ENCODE results near the gene FCSK. TPM values are rescaled to one million over a fixed set of nuclear protein-coding genes. Genes with fewer than 3 reads are reported as not detected.

The FCSK gene
- total RNA-seq, 2 donors from 2014 or later: 15.0 to 28.3 TPM

GRCh38 chr16:70494202-70494770, 39.9 kb downstream of the FCSK start:
- ATAC-seq: no peak
- Histone ChIP-seq H3K27ac (no peak overlapping the region), H3K36me3 (replicated peaks in 1 of 2; ENCODE audit: insufficient read depth in 1 of 2, low read depth in 2 of 2) (peaks cover 0 to 30% of the 10 kb centered on the region in 2 donors), H3K4me1 (no peaks in the 10 kb centered on the region), H3K9me3 (no peaks in the 10 kb centered on the region), H3K4me3 (no peak overlapping the region), H3K27me3 (no peaks in the 10 kb centered on the region)
- DNase-seq: no peak
- 75 to 92% methylated on average over 5 of the region's 5 CpGs for WGBS, 2 donors
- intact Hi-C loops (cut with DNase I): no loop called here
- TF ChIP-seq POLR2A (IDR thresholded peaks at IDR 0.05) (no peak), CTCF (IDR thresholded peaks at IDR 0.05) (no peak)

- intact Hi-C loops (cut with DNase I): no loop called here
- TF ChIP-seq CTCF (IDR thresholded peaks at IDR 0.05) (no peak), POLR2A (IDR thresholded peaks at IDR 0.05) (no peak)
- ATAC-seq: no peak
- Histone ChIP-seq H3K27ac (no peak overlapping the region), H3K9me3 (no peaks in the 10 kb centered on the region), H3K4me3 (no peak overlapping the region), H3K27me3 (no peaks in the 10 kb centered on the region), H3K36me3 (replicated peaks in 1 of 2; ENCODE audit: insufficient read depth in 1 of 2, low read depth in 2 of 2) (peaks cover 0 to 31% of the 10 kb centered on the region in 2 donors), H3K4me1 (no peaks in the 10 kb centered on the region)
- DNase-seq: no peak
- 88 to 92% methylated on average over 2 of the region's 2 CpGs for WGBS, 2 donors
These were observed 40.4 kb downstream of the FCSK start for GRCh38 chr16:70494777-70495176.

GRCh38 chr16:70495425-70496182, 41.2 kb downstream of the FCSK start:
- no peak overlapping the region for H3K27ac ChIP-seq
- H3K27me3 ChIP-seq: no peaks in the 10 kb centered on the region
- H3K4me1 ChIP-seq: no peaks in the 10 kb centered on the region
- ATAC-seq (no peak), DNase-seq (no peak)
- 90 to 95% methylated on average over 8 to 9 of the region's 9 CpGs for WGBS, 2 donors
- peaks cover 0 to 31% of the 10 kb centered on the region in 2 donors for H3K36me3 ChIP-seq (replicated peaks in 1 of 2; ENCODE audit: insufficient read depth in 1 of 2, low read depth in 2 of 2)
- TF ChIP-seq POLR2A (IDR thresholded peaks at IDR 0.05) (no peak), CTCF (IDR thresholded peaks at IDR 0.05) (no peak)
- intact Hi-C loops (cut with DNase I): no loop called here
- no peak overlapping the region for H3K4me3 ChIP-seq
- no peaks in the 10 kb centered on the region for H3K9me3 ChIP-seq

- Histone ChIP-seq H3K4me1 (no peaks in the 10 kb centered on the region), H3K36me3 (replicated peaks in 1 of 2; ENCODE audit: insufficient read depth in 1 of 2, low read depth in 2 of 2) (peaks cover 0 to 31% of the 10 kb centered on the region in 2 donors), H3K27ac (no peak overlapping the region), H3K9me3 (no peaks in the 10 kb centered on the region), H3K4me3 (no peak overlapping the region), H3K27me3 (no peaks in the 10 kb centered on the region)
- WGBS, 2 donors: 89 to 98% methylated on average over 6 of the region's 6 CpGs
- intact Hi-C loops (cut with DNase I): no loop called here
- TF ChIP-seq CTCF (IDR thresholded peaks at IDR 0.05) (no peak), POLR2A (IDR thresholded peaks at IDR 0.05) (no peak)
- no peak for DNase-seq
- no peak for ATAC-seq
These were observed 42.1 kb downstream of the FCSK start for GRCh38 chr16:70496513-70496912.

All from body of pancreas (tissue), 4 donors.